Esophagus squamous epithelium (tissue), 5 donors: ENCODE measurements around the gene SH3PXD2A. TPM values are rescaled to one million over a fixed set of nuclear protein-coding genes. Genes with fewer than 3 reads are reported as not detected.

Experiments used
- DNase-seq: peaks from one replicate; lab custom pipeline; 2025; lab: John Stamatoyannopoulos, UW
- H3K27ac ChIP-seq, 4 donors: fragments of 200-600 bp; sonication (generic); one replicate each; pipeline ENCODE4 v1.5.1; 2016 to 2019; ENCODE audit warnings: mild to moderate bottlenecking in 1 of 4
- H3K27me3 ChIP-seq, 4 donors: fragments of 200-600 bp; sonication (generic); 1 replicate in 3 of 4; 2 replicates in 1 of 4; pipeline versions ENCODE4 v1.5.1 to v1.6.0; 2017 to 2021; ENCODE audit warnings: antibody characterized with exemption in 1 of 4
- H3K36me3 ChIP-seq, 3 donors: fragments of 200-600 bp; sonication (generic); one replicate each; pipeline ENCODE4 v1.5.1; 2016 to 2019
- H3K4me1 ChIP-seq, 3 donors: fragments of 200-600 bp; sonication (generic); one replicate each; pipeline ENCODE4 v1.5.1; 2017 to 2019
- H3K4me3 ChIP-seq, 4 donors: fragments of 200-600 bp; sonication (generic); 1 replicate in 3 of 4; 2 replicates in 1 of 4; pipeline ENCODE4 v1.5.1; 2016 to 2019; ENCODE audit warnings: mild to moderate bottlenecking in 2 of 4, moderate library complexity in 1 of 4
- H3K9me3 ChIP-seq, 3 donors: fragments of 200-600 bp; sonication (generic); one replicate each; pipeline ENCODE4 v1.5.1; 2016 to 2019
- CTCF ChIP-seq, 6 experiments: fragments of 450-650 bp in 4 of 6; fragments of 200-600 bp in 2 of 6; sonication (generic) in 2 of 6; IDR thresholded peaks; one replicate each; pipeline ENCODE4 v1.5.1; 2016 to 2019; ENCODE audit warnings: antibody characterized with exemption in 6 of 6, mild to moderate bottlenecking in 4 of 6, moderate library complexity in 4 of 6
- POLR2A ChIP-seq, 4 donors: fragments of 450-650 bp; IDR thresholded peaks; one replicate each; pipeline ENCODE4 v1.6.1; 2017; ENCODE audit warnings: antibody characterized with exemption in 4 of 4, mild to moderate bottlenecking in 4 of 4, moderate library complexity in 3 of 4
- WGBS, 2 donors: methylation state at CpG; one replicate each; pipeline ENCODE4 v1.1.5; 2018; 5-methylcytosine and 5-hydroxymethylcytosine counted together
- intact Hi-C: fragments of 100-400 bp; cut with DNase I; formaldehyde crosslinking; loops from one replicate; pipeline ENCODE4 v1.15.0; 2022
- total RNA-seq, 4 donors: library from RNA; depleted of rRNA; stranded (reverse); fragments of >200 nt; gene quantifications; one replicate each; pipeline ENCODE4 v1.1.0, GENCODE V29; 2016
- donor health status: DM: yes; HTN: yes; CAD: no.

Gene SH3PXD2A
- total RNA-seq, 4 donors from 2014 or later: 25.1 to 57.8 (median 42.7) TPM

DNA sequence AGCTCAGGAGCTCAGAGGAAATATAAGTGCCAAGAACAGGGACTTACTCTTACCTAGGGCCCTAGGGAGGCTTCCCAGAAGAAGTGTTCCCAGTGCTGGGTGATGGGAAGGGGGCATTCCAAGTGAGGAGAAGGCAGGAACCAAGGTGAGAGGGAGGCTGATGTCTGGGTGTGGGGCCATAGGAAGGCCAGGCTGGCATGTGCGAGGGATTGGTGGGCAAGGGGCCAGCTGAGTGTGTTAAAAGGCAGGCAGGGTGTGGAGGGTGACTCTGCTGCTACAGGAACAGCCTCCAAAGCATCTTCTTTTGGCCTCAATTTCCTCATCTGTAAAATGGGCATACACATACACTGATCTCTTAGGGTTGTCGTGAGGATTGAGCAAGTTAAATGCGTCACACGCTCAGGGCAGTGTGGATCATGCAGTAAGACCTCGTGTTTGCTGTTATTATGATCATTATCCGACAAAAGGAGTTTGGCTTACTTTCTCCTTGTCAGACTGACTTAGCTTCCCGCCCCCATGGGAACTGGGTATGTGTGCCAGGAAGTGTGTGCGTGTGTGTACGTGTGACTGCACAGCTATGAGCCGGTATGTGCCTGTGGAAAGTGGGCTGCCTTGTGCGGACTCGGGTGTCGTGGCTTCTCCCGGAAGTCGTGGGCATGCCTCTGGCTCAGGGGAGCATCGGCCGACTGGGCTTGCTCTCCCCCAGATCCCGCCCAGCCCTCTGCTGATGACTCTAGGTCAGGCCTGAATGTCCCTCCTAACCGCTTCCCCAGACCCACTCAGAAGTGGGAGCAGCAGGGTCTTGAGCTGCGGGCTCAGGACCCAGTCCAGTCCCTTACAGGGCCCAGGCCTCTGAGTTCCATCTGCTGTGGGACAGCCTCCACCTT is 302.3 kb downstream of the SH3PXD2A start:
- no peak overlapping the region for H3K4me3 ChIP-seq
- no peak for TF ChIP-seq POLR2A (IDR thresholded peaks at IDR 0.05)
- TF ChIP-seq CTCF (IDR thresholded peaks at IDR 0.05): no peak
- no peak for DNase-seq
- H3K9me3 ChIP-seq: no peaks in the 10 kb centered on the region
- H3K4me1 ChIP-seq: peaks cover 12 to 19% (median 13%) of the 10 kb centered on the region in 3 donors
- peaks cover 0 to 30% (median 2%) of the 10 kb centered on the region in 4 donors for H3K27me3 ChIP-seq
- H3K27ac ChIP-seq: no peak overlapping the region
- WGBS, 2 donors: 73 to 81% methylated on average over 13 of the region's 20 CpGs
- H3K36me3 ChIP-seq: no peaks in the 10 kb centered on the region
- intact Hi-C loops: no loop called here

- TF ChIP-seq POLR2A (IDR thresholded peaks at IDR 0.05): no peak
- TF ChIP-seq CTCF (IDR thresholded peaks at IDR 0.05): no peak
- H3K27ac ChIP-seq: no peak overlapping the region
- no peaks in the 10 kb centered on the region for H3K9me3 ChIP-seq
- H3K4me3 ChIP-seq: no peak overlapping the region
- H3K27me3 ChIP-seq: peaks cover 0 to 23% (median 2%) of the 10 kb centered on the region in 4 donors
- peaks cover 12 to 19% (median 13%) of the 10 kb centered on the region in 3 donors for H3K4me1 ChIP-seq
- WGBS, 2 donors: 55 to 68% methylated on average over 7 to 8 of the region's 10 CpGs
- DNase-seq: no peak
- H3K36me3 ChIP-seq: no peaks in the 10 kb centered on the region
- intact Hi-C loops: no loop called here
These were observed 303.5 kb downstream of the SH3PXD2A start for GRCh38 chr10:103551619-103552602.

DNA sequence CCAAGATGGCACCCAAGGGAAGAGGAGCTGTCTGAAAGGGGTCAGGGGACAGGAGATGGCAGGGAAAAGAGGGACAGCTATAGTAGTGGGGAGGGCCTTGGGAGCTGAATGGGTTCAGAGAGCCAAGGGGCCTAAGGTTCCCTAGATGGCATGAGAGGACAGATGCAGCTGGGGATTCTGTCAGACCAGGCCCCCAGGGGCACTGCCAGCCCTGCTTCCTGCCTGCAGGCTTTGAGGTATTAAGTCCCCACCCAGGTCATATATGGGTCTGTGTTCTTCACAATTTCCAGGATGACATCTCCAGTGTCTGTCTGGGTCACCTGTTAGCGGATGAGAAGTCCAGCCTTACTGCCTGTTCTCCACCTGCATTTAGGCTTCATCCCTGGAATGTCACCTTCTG is 305.1 kb downstream of the SH3PXD2A start:
- 80 to 100% methylated on average over 1 of the region's 1 CpG for WGBS, 2 donors
- DNase-seq: no peak
- intact Hi-C loops: no loop called here

DNA sequence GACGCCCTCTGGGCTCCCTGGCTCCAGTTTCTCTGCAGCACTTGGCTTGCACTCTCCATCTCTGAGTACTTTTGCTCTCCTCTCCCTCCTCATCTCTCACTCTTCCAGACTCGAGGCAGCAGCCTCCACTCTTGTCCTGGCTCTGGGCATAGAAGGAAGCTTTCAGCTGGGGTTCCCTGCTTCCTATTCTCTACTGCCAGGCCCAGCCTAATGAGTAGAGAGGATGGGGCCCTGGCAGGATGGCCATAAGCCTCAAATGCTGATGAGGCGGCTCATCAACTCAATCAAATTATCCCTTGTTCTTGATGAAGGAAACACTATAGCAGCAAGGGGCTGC is 306.1 kb downstream of the SH3PXD2A start:
- 60 to 74% methylated on average over 3 of the region's 3 CpGs for WGBS, 2 donors
- no peaks in the 10 kb centered on the region for H3K9me3 ChIP-seq
- no peaks in the 10 kb centered on the region for H3K36me3 ChIP-seq
- H3K27ac ChIP-seq: no peak overlapping the region
- TF ChIP-seq CTCF (IDR thresholded peaks at IDR 0.05) (no peak), POLR2A (IDR thresholded peaks at IDR 0.05) (no peak)
- intact Hi-C loops: no loop called here
- no peak overlapping the region for H3K4me3 ChIP-seq
- peaks cover 0 to 5% (median 0%) of the 10 kb centered on the region in 3 donors for H3K4me1 ChIP-seq
- H3K27me3 ChIP-seq: peaks cover 0 to 5% (median 0%) of the 10 kb centered on the region in 4 donors
- DNase-seq: no peak

More for the DNA sequence above, 305.1 kb downstream of the SH3PXD2A start:
- H3K36me3 ChIP-seq: no peaks in the 10 kb centered on the region
- no peaks in the 10 kb centered on the region for H3K9me3 ChIP-seq
- peaks cover 4 to 11% (median 5%) of the 10 kb centered on the region in 3 donors for H3K4me1 ChIP-seq
- TF ChIP-seq CTCF (IDR thresholded peaks at IDR 0.05) (no peak), POLR2A (IDR thresholded peaks at IDR 0.05) (no peak)
- peaks cover 0 to 6% (median 0%) of the 10 kb centered on the region in 4 donors for H3K27me3 ChIP-seq
- no peak overlapping the region for H3K4me3 ChIP-seq
- no peak overlapping the region for H3K27ac ChIP-seq
